Measurements from ENCODE around the gene ZNF683. TPM values are rescaled to one million over a fixed set of nuclear protein-coding genes. Genes with fewer than 3 reads are reported as not detected.

ZNF683 gene
- total and polyA plus RNA-seq, 4 donors: 0.09 to 0.17 TPM; not detected in 2

DNA sequence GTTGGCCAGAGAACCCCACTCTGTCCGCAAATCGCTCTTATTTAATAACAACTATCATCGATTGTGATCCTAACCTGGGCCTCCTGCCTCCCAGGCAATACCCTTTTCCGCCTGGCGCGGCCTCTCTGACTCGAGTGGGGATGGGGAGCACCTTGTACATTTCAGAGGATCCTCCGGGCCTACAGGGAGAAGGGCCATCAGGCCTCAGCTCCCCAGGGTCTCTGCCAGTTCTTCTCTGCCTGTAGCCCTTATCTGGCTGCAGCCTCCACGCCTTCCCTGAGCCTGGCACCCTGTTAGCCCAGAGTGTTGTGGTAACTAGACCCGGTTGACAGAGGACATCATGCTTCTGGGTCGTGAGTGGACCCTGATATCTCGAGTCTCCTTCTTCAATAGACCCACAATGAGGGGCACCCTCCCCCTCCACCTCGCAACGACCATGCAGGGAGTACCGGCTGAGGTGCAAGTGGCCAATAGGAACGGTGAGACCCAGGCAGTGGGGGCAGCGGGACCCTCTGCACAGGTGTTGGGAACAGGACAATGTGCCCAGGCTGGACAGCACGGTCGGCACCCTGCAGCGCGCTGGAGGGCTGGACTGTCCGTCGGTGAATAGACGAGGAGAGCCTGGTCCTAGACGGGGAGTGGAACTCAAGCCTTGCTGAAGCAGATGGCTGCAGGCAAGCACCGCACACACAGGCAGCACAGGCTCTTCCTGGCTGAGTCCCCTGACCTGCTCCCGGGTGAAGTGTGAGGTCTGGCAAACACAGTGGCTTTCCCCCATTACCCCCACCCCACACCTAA is 11.5 kb downstream of the ZNF683 start:
- Histone ChIP-seq H3K9me3 (ENCODE audit: control insufficient read depth in 4 of 4, low read length in 3 of 4) (no peaks in the 10 kb centered on the region), H3K27me3 (ENCODE audit: control insufficient read depth in 4 of 4, insufficient read depth in 4 of 4, low read length in 3 of 4) (no peaks in the 10 kb centered on the region), H3K36me3 (ENCODE audit: control insufficient read depth in 4 of 4, insufficient read depth in 3 of 4, low read depth in 1 of 4, low read length in 3 of 4) (no peaks in the 10 kb centered on the region), H3K4me3 (ENCODE audit: low read depth in 1 of 3, low read length in 3 of 3) (no peak overlapping the region), H3K4me1 (ENCODE audit: control insufficient read depth in 4 of 4, insufficient read depth in 4 of 4, low read length in 3 of 4) (peaks cover 3 to 10% (median 4%) of the 10 kb centered on the region in 4 donors), H3K9ac (ENCODE audit: low read depth in 1 of 2, low read length in 2 of 2) (no peak overlapping the region), H3K27ac (ENCODE audit: low read depth in 1 of 2, low read length in 2 of 2) (no peak overlapping the region)
- DNase-seq (ENCODE audit: low spot score): no peak
- no peak for TF ChIP-seq RAD21 (IDR thresholded peaks at IDR 0.05)
- WGBS: 81% methylated on average over 27 of the region's 27 CpGs

DNA sequence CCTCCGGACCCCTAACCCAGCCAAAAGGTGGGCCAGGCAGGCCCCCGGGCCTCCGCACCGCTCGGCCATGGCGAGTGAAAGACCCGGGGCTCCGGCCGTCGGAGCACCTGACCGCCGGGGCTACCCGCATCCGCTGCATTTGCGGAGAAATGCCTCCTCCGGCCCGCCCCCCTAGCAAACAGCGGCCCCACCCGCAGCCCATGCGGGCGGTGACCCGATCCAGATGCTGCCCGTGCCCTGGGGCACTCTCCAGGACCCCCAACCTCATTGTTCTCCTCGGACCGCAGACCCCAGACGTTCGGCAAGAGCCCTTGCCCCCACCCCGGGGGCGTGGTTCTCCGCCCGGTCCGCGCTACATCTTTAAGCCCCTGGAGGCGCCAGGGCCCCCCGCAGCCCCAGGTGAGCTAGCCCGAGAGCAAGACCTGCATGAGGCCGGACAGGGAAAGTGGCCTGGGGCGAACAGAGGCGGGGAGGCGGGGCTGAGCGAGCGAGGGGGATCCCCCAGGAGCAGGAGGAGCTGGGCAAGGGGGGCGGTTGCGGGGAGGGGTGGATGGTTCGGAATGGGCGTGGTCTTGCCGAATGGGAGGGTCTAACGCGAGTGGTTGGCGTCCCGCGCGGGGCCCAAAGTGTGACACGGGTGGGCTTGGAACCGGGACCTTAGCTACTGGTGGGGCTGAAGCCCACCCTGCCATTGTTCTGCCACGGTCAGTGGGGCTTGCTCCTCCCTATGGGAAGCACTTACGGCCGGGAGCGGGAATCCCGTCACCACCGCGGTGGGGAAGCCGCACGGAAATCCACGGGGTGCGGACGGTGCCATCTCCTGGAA is 12.4 kb downstream of the ZNF683 start:
- DNase-seq (ENCODE audit: low spot score): no peak
- Histone ChIP-seq H3K4me1 (ENCODE audit: control insufficient read depth in 4 of 4, insufficient read depth in 4 of 4, low read length in 3 of 4) (peaks cover 3 to 10% (median 4%) of the 10 kb centered on the region in 4 donors), H3K9ac (ENCODE audit: low read depth in 1 of 2, low read length in 2 of 2) (no peak overlapping the region), H3K9me3 (ENCODE audit: control insufficient read depth in 4 of 4, low read length in 3 of 4) (no peaks in the 10 kb centered on the region), H3K4me3 (ENCODE audit: low read depth in 1 of 3, low read length in 3 of 3) (no peak overlapping the region), H3K36me3 (ENCODE audit: control insufficient read depth in 4 of 4, insufficient read depth in 3 of 4, low read depth in 1 of 4, low read length in 3 of 4) (no peaks in the 10 kb centered on the region), H3K27me3 (ENCODE audit: control insufficient read depth in 4 of 4, insufficient read depth in 4 of 4, low read length in 3 of 4) (no peaks in the 10 kb centered on the region), H3K27ac (ENCODE audit: low read depth in 1 of 2, low read length in 2 of 2) (no peak overlapping the region)
- whole genome bisulfite sequencing: 27% methylated on average over 67 of the region's 67 CpGs
- TF ChIP-seq JUND (IDR thresholded peaks at IDR 0.05) (no peak), HNF4A (conservative IDR thresholded peaks at IDR 0.05) (no peak), RAD21 (IDR thresholded peaks at IDR 0.05) (no peak), GABPA (IDR thresholded peaks at IDR 0.05 in 1 of 2, conservative IDR thresholded peaks at IDR 0.05 in 1 of 2) (no peak), RXRA (IDR thresholded peaks at IDR 0.05) (no peak), YY1 (IDR thresholded peaks at IDR 0.05) (no peak), TAF1 (conservative IDR thresholded peaks at IDR 0.05) (no peak), SP1 (IDR thresholded peaks at IDR 0.05) (no peak), FOXA1 (IDR thresholded peaks at IDR 0.05) (no peak), EGR1 (IDR thresholded peaks at IDR 0.05; ENCODE audit: low read depth in 2 of 2) (no peak), FOXA2 (IDR thresholded peaks at IDR 0.05) (no peak)
- TF ChIP-seq, protein P1, sequence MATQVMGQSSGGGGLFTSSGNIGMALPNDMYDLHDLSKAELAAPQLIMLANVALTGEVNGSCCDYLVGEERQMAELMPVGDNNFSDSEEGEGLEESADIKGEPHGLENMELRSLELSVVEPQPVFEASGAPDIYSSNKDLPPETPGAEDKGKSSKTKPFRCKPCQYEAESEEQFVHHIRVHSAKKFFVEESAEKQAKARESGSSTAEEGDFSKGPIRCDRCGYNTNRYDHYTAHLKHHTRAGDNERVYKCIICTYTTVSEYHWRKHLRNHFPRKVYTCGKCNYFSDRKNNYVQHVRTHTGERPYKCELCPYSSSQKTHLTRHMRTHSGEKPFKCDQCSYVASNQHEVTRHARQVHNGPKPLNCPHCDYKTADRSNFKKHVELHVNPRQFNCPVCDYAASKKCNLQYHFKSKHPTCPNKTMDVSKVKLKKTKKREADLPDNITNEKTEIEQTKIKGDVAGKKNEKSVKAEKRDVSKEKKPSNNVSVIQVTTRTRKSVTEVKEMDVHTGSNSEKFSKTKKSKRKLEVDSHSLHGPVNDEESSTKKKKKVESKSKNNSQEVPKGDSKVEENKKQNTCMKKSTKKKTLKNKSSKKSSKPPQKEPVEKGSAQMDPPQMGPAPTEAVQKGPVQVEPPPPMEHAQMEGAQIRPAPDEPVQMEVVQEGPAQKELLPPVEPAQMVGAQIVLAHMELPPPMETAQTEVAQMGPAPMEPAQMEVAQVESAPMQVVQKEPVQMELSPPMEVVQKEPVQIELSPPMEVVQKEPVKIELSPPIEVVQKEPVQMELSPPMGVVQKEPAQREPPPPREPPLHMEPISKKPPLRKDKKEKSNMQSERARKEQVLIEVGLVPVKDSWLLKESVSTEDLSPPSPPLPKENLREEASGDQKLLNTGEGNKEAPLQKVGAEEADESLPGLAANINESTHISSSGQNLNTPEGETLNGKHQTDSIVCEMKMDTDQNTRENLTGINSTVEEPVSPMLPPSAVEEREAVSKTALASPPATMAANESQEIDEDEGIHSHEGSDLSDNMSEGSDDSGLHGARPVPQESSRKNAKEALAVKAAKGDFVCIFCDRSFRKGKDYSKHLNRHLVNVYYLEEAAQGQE (IDR thresholded peaks at IDR 0.05): no peak
- TF ChIP-seq, protein P2, sequence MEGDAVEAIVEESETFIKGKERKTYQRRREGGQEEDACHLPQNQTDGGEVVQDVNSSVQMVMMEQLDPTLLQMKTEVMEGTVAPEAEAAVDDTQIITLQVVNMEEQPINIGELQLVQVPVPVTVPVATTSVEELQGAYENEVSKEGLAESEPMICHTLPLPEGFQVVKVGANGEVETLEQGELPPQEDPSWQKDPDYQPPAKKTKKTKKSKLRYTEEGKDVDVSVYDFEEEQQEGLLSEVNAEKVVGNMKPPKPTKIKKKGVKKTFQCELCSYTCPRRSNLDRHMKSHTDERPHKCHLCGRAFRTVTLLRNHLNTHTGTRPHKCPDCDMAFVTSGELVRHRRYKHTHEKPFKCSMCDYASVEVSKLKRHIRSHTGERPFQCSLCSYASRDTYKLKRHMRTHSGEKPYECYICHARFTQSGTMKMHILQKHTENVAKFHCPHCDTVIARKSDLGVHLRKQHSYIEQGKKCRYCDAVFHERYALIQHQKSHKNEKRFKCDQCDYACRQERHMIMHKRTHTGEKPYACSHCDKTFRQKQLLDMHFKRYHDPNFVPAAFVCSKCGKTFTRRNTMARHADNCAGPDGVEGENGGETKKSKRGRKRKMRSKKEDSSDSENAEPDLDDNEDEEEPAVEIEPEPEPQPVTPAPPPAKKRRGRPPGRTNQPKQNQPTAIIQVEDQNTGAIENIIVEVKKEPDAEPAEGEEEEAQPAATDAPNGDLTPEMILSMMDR (IDR thresholded peaks at IDR 0.05; ENCODE audit: low read depth, low read length, missing input control): no peak
- TF ChIP-seq, protein P3, sequence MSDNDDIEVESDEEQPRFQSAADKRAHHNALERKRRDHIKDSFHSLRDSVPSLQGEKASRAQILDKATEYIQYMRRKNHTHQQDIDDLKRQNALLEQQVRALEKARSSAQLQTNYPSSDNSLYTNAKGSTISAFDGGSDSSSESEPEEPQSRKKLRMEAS (IDR thresholded peaks at IDR 0.05): no peak
- TF ChIP-seq, protein P4, sequence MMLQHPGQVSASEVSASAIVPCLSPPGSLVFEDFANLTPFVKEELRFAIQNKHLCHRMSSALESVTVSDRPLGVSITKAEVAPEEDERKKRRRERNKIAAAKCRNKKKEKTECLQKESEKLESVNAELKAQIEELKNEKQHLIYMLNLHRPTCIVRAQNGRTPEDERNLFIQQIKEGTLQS (IDR thresholded peaks at IDR 0.05): no peak
- TF ChIP-seq, protein P5, sequence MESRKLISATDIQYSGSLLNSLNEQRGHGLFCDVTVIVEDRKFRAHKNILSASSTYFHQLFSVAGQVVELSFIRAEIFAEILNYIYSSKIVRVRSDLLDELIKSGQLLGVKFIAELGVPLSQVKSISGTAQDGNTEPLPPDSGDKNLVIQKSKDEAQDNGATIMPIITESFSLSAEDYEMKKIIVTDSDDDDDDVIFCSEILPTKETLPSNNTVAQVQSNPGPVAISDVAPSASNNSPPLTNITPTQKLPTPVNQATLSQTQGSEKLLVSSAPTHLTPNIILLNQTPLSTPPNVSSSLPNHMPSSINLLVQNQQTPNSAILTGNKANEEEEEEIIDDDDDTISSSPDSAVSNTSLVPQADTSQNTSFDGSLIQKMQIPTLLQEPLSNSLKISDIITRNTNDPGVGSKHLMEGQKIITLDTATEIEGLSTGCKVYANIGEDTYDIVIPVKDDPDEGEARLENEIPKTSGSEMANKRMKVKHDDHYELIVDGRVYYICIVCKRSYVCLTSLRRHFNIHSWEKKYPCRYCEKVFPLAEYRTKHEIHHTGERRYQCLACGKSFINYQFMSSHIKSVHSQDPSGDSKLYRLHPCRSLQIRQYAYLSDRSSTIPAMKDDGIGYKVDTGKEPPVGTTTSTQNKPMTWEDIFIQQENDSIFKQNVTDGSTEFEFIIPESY (IDR thresholded peaks at IDR 0.05): no peak

Data from liver (tissue), 9 donors.